HG02938 (cell line): ENCODE measurements around the gene CES5A.
"Not testable (repeated sequence)": the region's sequence is repeated elsewhere in the genome, so short reads cannot be mapped to it uniquely, and the experiment has no call there.

Source experiments
- ATAC-seq: cut with Tn5 transposase; IDR thresholded peaks from one replicate; pipeline ENCODE4 v1.9.1; 2021; ENCODE audit warnings: mild to moderate bottlenecking, moderate library complexity; ENCODE audit not compliant: unreplicated experiment

Gene CES5A

GRCh38 chr16:55875273-55875672 lies at the start of gene CES5A:
TSS of gene CES5A (minus strand) at chr16:55875373. CDS start at chr16:55875221, 152 bp downstream.
- ATAC-seq: no peak

GRCh38 chr16:55922662-55923061 lies 47.5 kb upstream of the CES5A start:
- no peak for ATAC-seq

- no peak for ATAC-seq
Measured at GRCh38 chr16:55917373-55918160, 42.4 kb upstream of the CES5A start.

- no peak for ATAC-seq
Measured at GRCh38 chr16:55915096-55915827, 40.1 kb upstream of the CES5A start.

- ATAC-seq: no peak
Measured at GRCh38 chr16:55914383-55914782, 39.2 kb upstream of the CES5A start.

- ATAC-seq: no peak
Measured at GRCh38 chr16:55913716-55914115, 38.5 kb upstream of the CES5A start.

- ATAC-seq: not testable (repeated sequence)
Measured at GRCh38 chr16:55913121-55913520, 37.9 kb upstream of the CES5A start.

- ATAC-seq: no peak
Measured at GRCh38 chr16:55912022-55912421, 36.8 kb upstream of the CES5A start.

GRCh38 chr16:55911616-55912015 lies 36.4 kb upstream of the CES5A start:
- ATAC-seq: no peak

- ATAC-seq: no peak
Measured at GRCh38 chr16:55909876-55910275, 34.7 kb upstream of the CES5A start.

GRCh38 chr16:55908641-55909040 lies 33.5 kb upstream of the CES5A start:
- no peak for ATAC-seq

- ATAC-seq: no peak
Measured at GRCh38 chr16:55907661-55908060, 32.5 kb upstream of the CES5A start.

GRCh38 chr16:55906123-55906522 lies 30.9 kb upstream of the CES5A start:
- no peak for ATAC-seq

- ATAC-seq: no peak
Measured at GRCh38 chr16:55905651-55906050, 30.5 kb upstream of the CES5A start.

- no peak for ATAC-seq
Measured at GRCh38 chr16:55901566-55902217, 26.5 kb upstream of the CES5A start.

GRCh38 chr16:55900616-55901393 lies 25.6 kb upstream of the CES5A start:
- ATAC-seq: no peak

- no peak for ATAC-seq
Measured at GRCh38 chr16:55899857-55900256, 24.7 kb upstream of the CES5A start.

- no peak for ATAC-seq
Measured at GRCh38 chr16:55898592-55898991, 23.4 kb upstream of the CES5A start.

- ATAC-seq: no peak
Measured at GRCh38 chr16:55892821-55893220, 17.6 kb upstream of the CES5A start.

- ATAC-seq: no peak
Measured at GRCh38 chr16:55889518-55889917, 14.3 kb upstream of the CES5A start.

- no peak for ATAC-seq
Measured at GRCh38 chr16:55888546-55888945, 13.4 kb upstream of the CES5A start.
